ENCODE measurements around the gene PIF1.

The PIF1 gene

GRCh38 chr15:64774629-64775493 is 50.6 kb downstream of the PIF1 start:
- TF ChIP-seq CTCF (IDR thresholded peaks at IDR 0.05; ENCODE audit: borderline replicate concordance, insufficient read depth, low read depth, low read length): no peak
- no peak overlapping the region for H3K4me3 ChIP-seq (ENCODE audit: low read depth, low read length)

- TF ChIP-seq CTCF (IDR thresholded peaks at IDR 0.05; ENCODE audit: borderline replicate concordance, insufficient read depth, low read depth, low read length): no peak
- no peak overlapping the region for H3K4me3 ChIP-seq (ENCODE audit: low read depth, low read length)
Observed at GRCh38 chr15:64774037-64774628, 51.3 kb downstream of the PIF1 start.

GRCh38 chr15:64773606-64774005 is 51.8 kb downstream of the PIF1 start:
- no peak for TF ChIP-seq CTCF (IDR thresholded peaks at IDR 0.05; ENCODE audit: borderline replicate concordance, insufficient read depth, low read depth, low read length)
- no peak overlapping the region for H3K4me3 ChIP-seq (ENCODE audit: low read depth, low read length)

GRCh38 chr15:64772964-64773363 is 52.5 kb downstream of the PIF1 start:
- TF ChIP-seq CTCF (IDR thresholded peaks at IDR 0.05; ENCODE audit: borderline replicate concordance, insufficient read depth, low read depth, low read length): no peak
- H3K4me3 ChIP-seq (ENCODE audit: low read depth, low read length): no peak overlapping the region

GRCh38 chr15:64772488-64772887 is 53.0 kb downstream of the PIF1 start:
- no peak for TF ChIP-seq CTCF (IDR thresholded peaks at IDR 0.05; ENCODE audit: borderline replicate concordance, insufficient read depth, low read depth, low read length)

GRCh38 chr15:64770626-64771025 is 54.8 kb downstream of the PIF1 start:
- no peak for TF ChIP-seq CTCF (IDR thresholded peaks at IDR 0.05; ENCODE audit: borderline replicate concordance, insufficient read depth, low read depth, low read length)
- H3K4me3 ChIP-seq (ENCODE audit: low read depth, low read length): no peak overlapping the region

More at GRCh38 chr15:64772488-64772887, 53.0 kb downstream of the PIF1 start:
- H3K4me3 ChIP-seq (ENCODE audit: low read depth, low read length): no peak overlapping the region

- H3K4me3 ChIP-seq (ENCODE audit: low read depth, low read length): no peak overlapping the region
- TF ChIP-seq CTCF (IDR thresholded peaks at IDR 0.05; ENCODE audit: borderline replicate concordance, insufficient read depth, low read depth, low read length): no peak
Observed at GRCh38 chr15:64767203-64767602, 58.2 kb downstream of the PIF1 start.
